ENCODE results near the gene FRMD8. TPM values are rescaled to one million over a fixed set of nuclear protein-coding genes. Genes with fewer than 3 reads are reported as not detected.

The FRMD8 gene
- total and polyA plus RNA-seq, 9 of the 15 experiments (the other 6 are each of a cell fraction or from before 2014, with no cell fraction given), result 4.5 to 54.5 (median 15.8) TPM

- peak in 1 of 3 experiments; percentile 91; a peak in 2 of 6 replicates for TF ChIP-seq ZBTB11 (CRISPR knock-in tag; IDR thresholded peaks at IDR 0.05)
- no peak for TF ChIP-seq ZNF407 (IDR thresholded peaks at IDR 0.05; ENCODE audit: low read depth)
- TF ChIP-seq HNRNPUL1 (IDR thresholded peaks at IDR 0.05; ENCODE audit: low read length), result 0 out of 2 replicates have a peak, but pooled peaks have one; percentile 36
- TF ChIP-seq DEAF1 (CRISPR knock-in tag; IDR thresholded peaks at IDR 0.05), result no peak
- TF ChIP-seq POLR2AphosphoS5 (IDR thresholded peaks at IDR 0.05; ENCODE audit: control insufficient read depth, insufficient read depth, low read depth, low read length), result peak; percentile 80
- no peak for TF ChIP-seq ZFP1 (CRISPR knock-in tag; IDR thresholded peaks at IDR 0.05)
- peak; percentile 40; the same call in 1 of the 2 replicates for TF ChIP-seq ZNF263 (CRISPR knock-in tag; IDR thresholded peaks at IDR 0.05; ENCODE audit: borderline replicate concordance)
- TF ChIP-seq ARID3A (IDR thresholded peaks at IDR 0.05; ENCODE audit: borderline replicate concordance, low read depth, low read length), result no peak
- no peak; the same call in none of the 2 replicates for TF ChIP-seq KLF1 (tag; IDR thresholded peaks at IDR 0.05)
- TF ChIP-seq U2AF1 (optimal IDR thresholded peaks at IDR 0.05; ENCODE audit: low read depth, low read length), result no peak
Measured at GRCh38 chr11:65418681-65419459, 32.4 kb downstream of the FRMD8 start (continued).

Data from K562 (cell line).